SK-N-SH treated with all-trans-retinoic acid at 6 μM for 48 hours (cell line): ENCODE data around the gene EEIG1.

Experiments used
- ATAC-seq: fragments of 200-7000 bp; cut with Tn5 transposase; 3 replicates; pipeline ENCODE4 v1.9.1; 2020; ENCODE audit warnings: mild to moderate bottlenecking, moderate library complexity
- ARNTL ChIP-seq: fragments of 450-650 bp; formaldehyde crosslinking; IDR thresholded peaks from 2 replicates; pipeline ENCODE4 v1.5.0; 2020; ENCODE audit warnings: low read depth, mild to moderate bottlenecking, moderate library complexity, borderline replicate concordance
- BACH2 ChIP-seq: fragments of 250-450 bp; sonication (Bioruptor Pico); IDR thresholded peaks from 2 replicates; pipeline ENCODE4 v1.9.0; 2021; ENCODE audit warnings: mild to moderate bottlenecking, borderline replicate concordance
- CREB5 ChIP-seq: fragments of 250-450 bp; sonication (Bioruptor Pico); IDR thresholded peaks from 2 replicates; pipeline ENCODE4 v1.5.1; 2020; ENCODE audit warnings: low read depth, mild to moderate bottlenecking, moderate library complexity
- CSDC2 ChIP-seq: fragments of 250-450 bp; sonication (Bioruptor Pico); IDR thresholded peaks from 2 replicates; pipeline ENCODE4 v1.5.0; 2020; ENCODE audit warnings: mild to moderate bottlenecking, moderate library complexity
- ESRRG ChIP-seq: fragments of 250-450 bp; sonication (Bioruptor Pico); IDR thresholded peaks from 2 replicates; pipeline ENCODE4 v1.6.1; 2021; ENCODE audit warnings: mild to moderate bottlenecking
- GLIS3 ChIP-seq: fragments of 250-450 bp; sonication (Bioruptor Pico); IDR thresholded peaks from 2 replicates; pipeline ENCODE4 v1.5.0; 2020; ENCODE audit warnings: mild to moderate bottlenecking, moderate library complexity
- ISL1 ChIP-seq: fragments of 250-450 bp; sonication (Bioruptor Pico); IDR thresholded peaks from 2 replicates; pipeline ENCODE4 v2.1.2; 2022; ENCODE audit warnings: mild to moderate bottlenecking, moderate library complexity
- OSR1 ChIP-seq: fragments of 250-450 bp; sonication (Bioruptor Pico); IDR thresholded peaks from 2 replicates; pipeline ENCODE4 v1.8.0; 2022; ENCODE audit warnings: moderate library complexity, mild to moderate bottlenecking, inconsistent platforms
- PATZ1 ChIP-seq: fragments of 250-450 bp; sonication (Bioruptor Pico); IDR thresholded peaks from 2 replicates; pipeline ENCODE4 v1.8.0; 2020; ENCODE audit warnings: mild to moderate bottlenecking, moderate library complexity, borderline replicate concordance
- POU6F1 ChIP-seq: fragments of 250-450 bp; sonication (Bioruptor Pico); IDR thresholded peaks from 2 replicates; pipeline ENCODE4 v1.8.0; 2021; ENCODE audit warnings: low read depth, mild to moderate bottlenecking, moderate library complexity, borderline replicate concordance
- PPARA ChIP-seq: fragments of 250-450 bp; sonication (Bioruptor Pico); IDR thresholded peaks from 2 replicates; pipeline ENCODE4 v1.5.0; 2020; ENCODE audit warnings: mild to moderate bottlenecking, borderline replicate concordance
- RARB ChIP-seq: fragments of 250-450 bp; sonication (Bioruptor Pico); IDR thresholded peaks from 2 replicates; pipeline ENCODE4 v1.8.0; 2021; ENCODE audit warnings: mild to moderate bottlenecking, moderate library complexity
- SNAI2 ChIP-seq: fragments of 250-450 bp; sonication (Bioruptor Pico); IDR thresholded peaks from 2 replicates; pipeline ENCODE4 v1.5.0; 2020; ENCODE audit warnings: mild to moderate bottlenecking, moderate library complexity
- TCF4 ChIP-seq: fragments of 250-450 bp; sonication (Bioruptor Pico); IDR thresholded peaks from 2 replicates; pipeline ENCODE4 v1.8.0; 2021; ENCODE audit warnings: mild to moderate bottlenecking, moderate library complexity, borderline replicate concordance
- TOX ChIP-seq: fragments of 250-450 bp; sonication (Bioruptor Pico); IDR thresholded peaks from 2 replicates; pipeline ENCODE4 v1.8.0; 2021; ENCODE audit warnings: mild to moderate bottlenecking, moderate library complexity, borderline replicate concordance
- ZC3H10 ChIP-seq: fragments of 250-450 bp; sonication (Bioruptor Pico); IDR thresholded peaks from 2 replicates; pipeline ENCODE4 v1.5.1; 2021; ENCODE audit warnings: mild to moderate bottlenecking, moderate library complexity
- ZFP3 ChIP-seq: fragments of 250-450 bp; sonication (Bioruptor Pico); IDR thresholded peaks from 2 replicates; pipeline ENCODE4 v1.5.0; 2020; ENCODE audit warnings: mild to moderate bottlenecking, moderate library complexity
- ZFP30 ChIP-seq: fragments of 450-650 bp; formaldehyde crosslinking; IDR thresholded peaks from 2 replicates; pipeline ENCODE4 v1.5.0; 2022; ENCODE audit warnings: mild to moderate bottlenecking, moderate library complexity
- ZNF565 ChIP-seq: fragments of 450-650 bp; formaldehyde crosslinking; conservative IDR thresholded peaks from 2 replicates; pipeline ENCODE4 v1.5.0; 2020; ENCODE audit warnings: low read depth, mild to moderate bottlenecking, moderate library complexity
- TF ChIP-seq, protein P1 (sequence below): fragments of 250-450 bp; sonication (Bioruptor Pico); IDR thresholded peaks from 2 replicates; pipeline ENCODE4 v1.5.1; 2021; ENCODE audit warnings: mild to moderate bottlenecking, moderate library complexity
- TF ChIP-seq, protein P2 (sequence below): fragments of 250-450 bp; sonication (Bioruptor Pico); IDR thresholded peaks from 2 replicates; pipeline ENCODE4 v1.5.0; 2020; ENCODE audit warnings: mild to moderate bottlenecking, moderate library complexity

The EEIG1 gene

GRCh38 chr9:127987103-127987614 is 6.4 kb upstream of the EEIG1 start (continued):
- TF ChIP-seq CREB5 (CRISPR knock-in tag) = no peak
- no peak for TF ChIP-seq CSDC2

DNA sequence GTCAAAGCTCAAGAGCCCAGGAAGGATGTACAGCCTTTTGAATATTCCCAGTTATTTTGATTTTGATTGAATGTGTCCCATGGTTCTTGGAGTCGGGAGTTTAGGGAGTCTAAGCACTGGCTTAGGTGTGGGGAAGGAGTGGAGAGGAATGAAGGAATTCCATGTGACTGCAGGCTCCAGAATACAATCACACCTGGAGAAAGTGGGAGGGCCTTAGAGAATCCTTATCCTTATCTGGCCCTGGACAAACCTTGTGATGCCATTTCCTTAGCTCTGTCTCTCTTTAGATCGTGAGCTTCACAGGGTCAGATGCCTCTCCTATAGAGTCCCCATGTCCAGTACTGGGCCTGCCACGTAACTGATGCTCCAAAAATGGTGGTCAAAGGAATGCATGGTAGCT is 4.2 kb upstream of the EEIG1 start:
- TF ChIP-seq RARB (CRISPR knock-in tag) (no peak), POU6F1 (CRISPR knock-in tag) (no peak), SNAI2 (CRISPR knock-in tag) (no peak), OSR1 (no peak), TOX (CRISPR knock-in tag) (no peak), ISL1 (CRISPR knock-in tag) (no peak), TCF4 (CRISPR knock-in tag) (no peak), PPARA (CRISPR knock-in tag) (no peak), ZFP30 (CRISPR knock-in tag) (no peak), CREB5 (CRISPR knock-in tag) (no peak), ARNTL (CRISPR knock-in tag) (no peak), CSDC2 (no peak), ZFP3 (CRISPR knock-in tag) (no peak), BACH2 (CRISPR knock-in tag) (no peak)
- TF ChIP-seq, all 23 proteins: peak for 0
- no peak for ATAC-seq

DNA sequence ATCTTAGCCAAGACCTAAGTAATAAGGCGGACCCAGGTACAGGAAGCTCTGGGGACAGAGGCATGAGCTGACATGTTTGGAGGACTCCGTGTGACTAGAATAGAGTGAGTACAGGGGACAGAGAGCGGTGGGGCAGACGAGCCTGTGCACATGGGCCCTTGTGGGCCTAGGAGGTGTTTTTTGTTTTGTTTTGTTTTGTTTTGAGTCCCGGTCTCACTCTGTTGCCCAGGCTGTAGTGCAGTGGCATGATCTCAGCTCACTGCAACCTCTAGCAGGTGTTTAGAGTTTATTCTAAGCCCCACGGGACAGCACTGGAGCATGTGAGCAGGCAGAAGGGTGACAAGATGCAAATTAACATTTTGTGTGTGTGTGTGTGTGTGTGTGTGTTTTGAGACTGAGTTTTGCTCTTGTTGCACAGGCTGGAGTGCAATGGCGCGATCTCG is 3.1 kb upstream of the EEIG1 start:
- no peak for TF ChIP-seq BACH2 (CRISPR knock-in tag)
- TF ChIP-seq ZFP30 (CRISPR knock-in tag) = no peak
- no peak for TF ChIP-seq ZC3H10 (CRISPR knock-in tag)
- no peak for TF ChIP-seq ISL1 (CRISPR knock-in tag)
- no peak for TF ChIP-seq ZFP3 (CRISPR knock-in tag)
- TF ChIP-seq OSR1 = no peak
- no peak for TF ChIP-seq ESRRG (CRISPR knock-in tag)
- TF ChIP-seq GLIS3 (CRISPR knock-in tag) = no peak
- TF ChIP-seq, protein P1, sequence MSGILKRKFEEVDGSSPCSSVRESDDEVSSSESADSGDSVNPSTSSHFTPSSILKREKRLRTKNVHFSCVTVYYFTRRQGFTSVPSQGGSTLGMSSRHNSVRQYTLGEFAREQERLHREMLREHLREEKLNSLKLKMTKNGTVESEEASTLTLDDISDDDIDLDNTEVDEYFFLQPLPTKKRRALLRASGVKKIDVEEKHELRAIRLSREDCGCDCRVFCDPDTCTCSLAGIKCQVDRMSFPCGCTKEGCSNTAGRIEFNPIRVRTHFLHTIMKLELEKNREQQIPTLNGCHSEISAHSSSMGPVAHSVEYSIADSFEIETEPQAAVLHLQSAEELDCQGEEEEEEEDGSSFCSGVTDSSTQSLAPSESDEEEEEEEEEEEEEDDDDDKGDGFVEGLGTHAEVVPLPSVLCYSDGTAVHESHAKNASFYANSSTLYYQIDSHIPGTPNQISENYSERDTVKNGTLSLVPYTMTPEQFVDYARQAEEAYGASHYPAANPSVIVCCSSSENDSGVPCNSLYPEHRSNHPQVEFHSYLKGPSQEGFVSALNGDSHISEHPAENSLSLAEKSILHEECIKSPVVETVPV (CRISPR knock-in tag) = no peak
- TF ChIP-seq, protein P2, sequence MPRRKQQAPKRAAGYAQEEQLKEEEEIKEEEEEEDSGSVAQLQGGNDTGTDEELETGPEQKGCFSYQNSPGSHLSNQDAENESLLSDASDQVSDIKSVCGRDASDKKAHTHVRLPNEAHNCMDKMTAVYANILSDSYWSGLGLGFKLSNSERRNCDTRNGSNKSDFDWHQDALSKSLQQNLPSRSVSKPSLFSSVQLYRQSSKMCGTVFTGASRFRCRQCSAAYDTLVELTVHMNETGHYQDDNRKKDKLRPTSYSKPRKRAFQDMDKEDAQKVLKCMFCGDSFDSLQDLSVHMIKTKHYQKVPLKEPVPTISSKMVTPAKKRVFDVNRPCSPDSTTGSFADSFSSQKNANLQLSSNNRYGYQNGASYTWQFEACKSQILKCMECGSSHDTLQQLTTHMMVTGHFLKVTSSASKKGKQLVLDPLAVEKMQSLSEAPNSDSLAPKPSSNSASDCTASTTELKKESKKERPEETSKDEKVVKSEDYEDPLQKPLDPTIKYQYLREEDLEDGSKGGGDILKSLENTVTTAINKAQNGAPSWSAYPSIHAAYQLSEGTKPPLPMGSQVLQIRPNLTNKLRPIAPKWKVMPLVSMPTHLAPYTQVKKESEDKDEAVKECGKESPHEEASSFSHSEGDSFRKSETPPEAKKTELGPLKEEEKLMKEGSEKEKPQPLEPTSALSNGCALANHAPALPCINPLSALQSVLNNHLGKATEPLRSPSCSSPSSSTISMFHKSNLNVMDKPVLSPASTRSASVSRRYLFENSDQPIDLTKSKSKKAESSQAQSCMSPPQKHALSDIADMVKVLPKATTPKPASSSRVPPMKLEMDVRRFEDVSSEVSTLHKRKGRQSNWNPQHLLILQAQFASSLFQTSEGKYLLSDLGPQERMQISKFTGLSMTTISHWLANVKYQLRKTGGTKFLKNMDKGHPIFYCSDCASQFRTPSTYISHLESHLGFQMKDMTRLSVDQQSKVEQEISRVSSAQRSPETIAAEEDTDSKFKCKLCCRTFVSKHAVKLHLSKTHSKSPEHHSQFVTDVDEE (CRISPR knock-in tag) = no peak
- TF ChIP-seq TOX (CRISPR knock-in tag) = no peak
- no peak for TF ChIP-seq RARB (CRISPR knock-in tag)
- no peak for TF ChIP-seq PATZ1 (CRISPR knock-in tag)
- TF ChIP-seq CSDC2 = no peak
- TF ChIP-seq ARNTL (CRISPR knock-in tag) = no peak
- no peak for TF ChIP-seq CREB5 (CRISPR knock-in tag)
- no peak for TF ChIP-seq SNAI2 (CRISPR knock-in tag)
- TF ChIP-seq TCF4 (CRISPR knock-in tag) = no peak
- TF ChIP-seq ZNF565 (CRISPR knock-in tag) = no peak
- ATAC-seq = no peak
